ENCODE results near the gene CGREF1. TPM values are rescaled to one million over a fixed set of nuclear protein-coding genes. Genes with fewer than 3 reads are reported as not detected.

Gene CGREF1
- total RNA-seq, 2 experiments from 2014 or later = 3.7 to 4.3 TPM

- H3K4me1 Mint-ChIP-seq (ENCODE audit: low read depth) = no peaks in the 10 kb centered on the region
- POLR2A ChIA-PET = no interaction called here
- no peak for DNase-seq
These were observed 12.9 kb downstream of the CGREF1 start for GRCh38 chr2:27105981-27106380.

GRCh38 chr2:27102329-27102728 lies 16.6 kb downstream of the CGREF1 start:
- no peak for TF ChIP-seq CTCF (IDR thresholded peaks at IDR 0.05)

More at GRCh38 chr2:27105981-27106380, 12.9 kb downstream of the CGREF1 start:
- H3K9me3 Mint-ChIP-seq = no peaks in the 10 kb centered on the region
- intact Hi-C loops (cut with micrococcal nuclease) = no loop called here
- no peak for TF ChIP-seq CTCF (IDR thresholded peaks at IDR 0.05)
- H3K27ac Mint-ChIP-seq = no peak overlapping the region
- no peak overlapping the region for H3K4me3 Mint-ChIP-seq
- H3K36me3 Mint-ChIP-seq (ENCODE audit: low read depth) = no peaks in the 10 kb centered on the region
- H3K27me3 Mint-ChIP-seq = peaks cover 8% of the 10 kb centered on the region
- CTCF ChIA-PET = interaction anchor here (1.5 to 2.1 kb wide), 3 partner anchors 86 to 197 kb away, joined by 4 to 5 read pairs (median 4); no protein-coding TSS in a partner anchor
- ATAC-seq = no peak

GRCh38 chr2:27100036-27100435 lies 18.9 kb downstream of the CGREF1 start:
- intact Hi-C loops (cut with micrococcal nuclease) = no loop called here

More at GRCh38 chr2:27102329-27102728, 16.6 kb downstream of the CGREF1 start:
- intact Hi-C loops (cut with micrococcal nuclease) = no loop called here
- POLR2A ChIA-PET = interaction anchor here (1.0 to 1.5 kb wide), 3 partner anchors 31 to 44 kb away, joined by 3 to 4 read pairs (median 3); partner anchors contain the start of genes OST4 and PREB
- Mint-ChIP-seq H3K9me3 (no peaks in the 10 kb centered on the region), H3K36me3 (ENCODE audit: low read depth) (no peaks in the 10 kb centered on the region), H3K27me3 (peaks cover 5% of the 10 kb centered on the region), H3K4me3 (no peak overlapping the region), H3K4me1 (ENCODE audit: low read depth) (no peaks in the 10 kb centered on the region), H3K27ac (no peak overlapping the region)
- no peak for ATAC-seq
- CTCF ChIA-PET = interaction anchor here (1.0 to 1.5 kb wide), 3 partner anchors 30 to 201 kb away, joined by 3 to 5 read pairs (median 3); no protein-coding TSS in a partner anchor
- no peak for DNase-seq

GRCh38 chr2:27099334-27099955 lies 19.5 kb downstream of the CGREF1 start:
- Mint-ChIP-seq H3K4me1 (ENCODE audit: low read depth) (no peaks in the 10 kb centered on the region), H3K27me3 (peaks cover 3% of the 10 kb centered on the region), H3K4me3 (no peak overlapping the region), H3K27ac (no peak overlapping the region), H3K36me3 (ENCODE audit: low read depth) (no peaks in the 10 kb centered on the region), H3K9me3 (no peaks in the 10 kb centered on the region)
- intact Hi-C loops (cut with micrococcal nuclease) = loop anchor here (5.0 to 10.0 kb wide), 2 partner anchors 115 to 183 kb away; partner anchors contain the start of genes ATRAID, CAD, SLC5A6 and TRIM54
- POLR2A ChIA-PET = interaction anchor here (1.1 to 1.6 kb wide), 2 partner anchors 18 to 49 kb away, joined by 3 to 6 read pairs; no protein-coding TSS in a partner anchor
- DNase-seq (no peak), ATAC-seq (no peak)
- TF ChIP-seq CTCF (IDR thresholded peaks at IDR 0.05) = no peak
- CTCF ChIA-PET = interaction anchor here (0.6 to 3.2 kb wide), 12 partner anchors 10 to 203 kb away, joined by 3 to 21 read pairs (median 4); no protein-coding TSS in a partner anchor

More at GRCh38 chr2:27100036-27100435, 18.9 kb downstream of the CGREF1 start:
- ChIA-PET POLR2A (no interaction called here), CTCF (interaction anchor here (0.9 to 3.2 kb wide), 11 partner anchors 12 to 202 kb away, joined by 3 to 21 read pairs (median 4); no protein-coding TSS in a partner anchor)
- no peak for TF ChIP-seq CTCF (IDR thresholded peaks at IDR 0.05)
- H3K4me1 Mint-ChIP-seq (ENCODE audit: low read depth) = no peaks in the 10 kb centered on the region
- ATAC-seq (no peak), DNase-seq (no peak)
- H3K4me3 Mint-ChIP-seq = no peak overlapping the region
- no peaks in the 10 kb centered on the region for H3K36me3 Mint-ChIP-seq (ENCODE audit: low read depth)
- H3K9me3 Mint-ChIP-seq = no peaks in the 10 kb centered on the region
- H3K27ac Mint-ChIP-seq = no peak overlapping the region
- H3K27me3 Mint-ChIP-seq = peaks cover 3% of the 10 kb centered on the region

- POLR2A ChIA-PET = interaction anchor here (1.4 to 2.6 kb wide), 2 partner anchors 11 to 27 kb away, joined by 3 to 10 read pairs; partner anchors contain the start of gene KHK
- no peak for TF ChIP-seq CTCF (IDR thresholded peaks at IDR 0.05)
- intact Hi-C loops (cut with micrococcal nuclease) = loop anchor here (5.0 to 10.0 kb wide), 2 partner anchors 117 to 185 kb away; partner anchors contain the start of genes ATRAID, CAD, SLC5A6 and TRIM54
These were observed 21.6 kb downstream of the CGREF1 start for GRCh38 chr2:27097341-27097740.

More at GRCh38 chr2:27097341-27097740, 21.6 kb downstream of the CGREF1 start:
- CTCF ChIA-PET = interaction anchor here (1.1 to 3.0 kb wide), 12 partner anchors 10 to 251 kb away, joined by 3 to 28 read pairs (median 5); partner anchors contain the start of genes KHK and TRIM54
- H3K4me1 Mint-ChIP-seq (ENCODE audit: low read depth) = no peaks in the 10 kb centered on the region
- DNase-seq (no peak), ATAC-seq (no peak)
- no peaks in the 10 kb centered on the region for H3K9me3 Mint-ChIP-seq
- H3K36me3 Mint-ChIP-seq (ENCODE audit: low read depth) = no peaks in the 10 kb centered on the region
- H3K27me3 Mint-ChIP-seq = no peaks in the 10 kb centered on the region
- no peak overlapping the region for H3K27ac Mint-ChIP-seq
- H3K4me3 Mint-ChIP-seq = no peak overlapping the region

Data from activated CD8-positive, alpha-beta T cell treated with anti-CD3 and anti-CD28 coated beads for 36 hours (primary cell).